ENCODE results near the gene TUBA3E. TPM values are rescaled to one million over a fixed set of nuclear protein-coding genes. Genes with fewer than 3 reads are reported as not detected.
"Not testable (repeated sequence)": the region's sequence is repeated elsewhere in the genome, so short reads cannot be mapped to it uniquely, and the experiment has no call there.

Gene TUBA3E
- total and polyA plus RNA-seq, 4 donors = 1.3 TPM; not detected in 3

DNA sequence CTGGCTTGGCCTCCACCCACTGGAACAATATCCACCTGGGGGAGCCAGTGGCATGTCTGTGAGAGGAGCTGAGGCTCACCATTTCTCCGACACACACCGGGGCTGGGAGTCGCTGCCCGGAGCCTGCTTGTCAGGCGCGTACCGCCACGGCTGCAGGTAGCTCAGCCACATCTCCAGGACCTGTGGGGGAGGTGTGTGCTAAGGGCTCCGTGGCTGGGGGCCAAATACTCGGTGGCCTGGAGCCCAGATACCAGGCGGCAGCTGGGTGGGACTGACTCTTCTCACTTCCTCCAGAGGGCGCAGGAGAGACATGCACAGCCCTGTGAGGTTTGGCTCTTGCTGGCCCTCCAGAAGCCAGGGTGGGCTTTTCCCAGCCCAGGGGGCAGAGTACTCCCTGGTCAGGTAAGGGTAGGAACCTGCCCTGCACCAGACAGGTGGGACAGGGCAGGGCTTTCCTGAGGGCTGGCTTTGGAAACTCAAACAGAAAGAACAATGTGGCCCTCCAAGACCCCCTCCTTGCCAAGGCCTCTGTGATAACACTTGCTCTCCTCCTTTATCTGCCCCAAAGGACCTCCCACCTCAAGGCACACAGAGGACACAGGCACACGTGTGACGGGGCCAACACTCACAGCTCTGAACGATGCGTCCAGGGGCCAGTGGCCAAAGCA is 42.1 kb downstream of the TUBA3E start:
- H3K36me3 ChIP-seq (ENCODE audit: control insufficient read depth in 1 of 2, insufficient read depth in 2 of 2, low read length in 1 of 2); H3K4me1 ChIP-seq (ENCODE audit: control insufficient read depth in 1 of 2, insufficient read depth in 2 of 2, low read length in 2 of 2); H3K27ac ChIP-seq (ENCODE audit: low read depth in 1 of 2, low read length in 2 of 2); H3K27me3 ChIP-seq (ENCODE audit: control insufficient read depth in 1 of 2, insufficient read depth in 2 of 2, low read length in 1 of 2); H3K4me3 ChIP-seq (ENCODE audit: low read length in 2 of 2); intact Hi-C loops (cut with DNase I); H3K9me3 ChIP-seq (ENCODE audit: control insufficient read depth, low read length): not testable (repeated sequence)
- DNase-seq (peak in 1 of 2 donors; percentile 75), ATAC-seq (ENCODE audit: low FRiP score) (peak; percentile 7)
- 53 to 62% methylated on average over 14 to 16 of the region's 16 CpGs for WGBS, 2 donors

DNA sequence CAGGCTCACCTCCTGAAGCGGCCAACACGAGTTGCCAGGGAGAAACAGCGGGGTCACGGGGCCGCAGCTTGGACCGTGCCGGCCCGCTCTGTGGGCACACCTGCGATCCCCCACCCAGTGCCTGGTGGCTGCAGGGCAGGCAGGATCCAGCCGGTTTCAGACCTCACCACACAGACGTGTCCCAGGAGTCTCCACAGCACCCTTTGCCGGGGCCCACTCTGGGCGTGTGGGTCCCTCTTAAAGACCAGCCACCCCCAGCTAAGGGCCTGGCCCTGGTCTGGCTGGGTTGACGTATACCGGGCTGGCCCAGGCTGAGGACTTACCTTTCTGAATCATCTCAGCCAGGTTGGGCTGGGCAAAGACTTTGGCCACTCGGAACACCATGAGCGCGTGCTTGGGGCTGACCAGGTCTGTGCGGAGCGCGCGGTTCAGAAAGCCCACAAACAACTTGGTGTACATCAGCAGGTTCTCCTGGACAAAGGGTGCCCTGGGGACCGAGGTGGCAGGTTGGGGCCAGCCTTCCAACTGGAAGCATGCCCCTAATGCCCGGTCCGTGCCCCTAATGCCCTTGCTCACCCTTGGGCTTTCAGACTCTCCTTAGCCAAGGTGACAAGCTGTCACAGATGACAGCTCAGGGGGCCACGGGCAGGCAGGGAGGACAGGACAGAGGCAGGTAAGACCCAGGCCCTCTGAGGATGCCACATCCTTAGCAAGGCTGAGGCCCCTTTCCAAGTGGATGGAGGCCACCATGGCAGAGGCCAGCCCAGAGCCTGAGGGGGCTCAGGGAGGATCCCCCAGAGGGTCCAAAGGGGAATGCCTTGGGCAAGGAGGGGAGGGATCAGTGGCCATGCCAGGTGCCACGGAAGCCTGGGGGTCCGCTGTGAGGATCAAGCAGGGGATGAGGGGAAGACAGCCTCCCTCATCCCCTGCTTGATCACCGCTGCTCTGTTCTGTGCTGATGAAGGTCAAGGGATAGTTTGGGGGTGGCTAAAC is 43.2 kb downstream of the TUBA3E start:
- no peak for ATAC-seq (ENCODE audit: low FRiP score)
- Histone ChIP-seq H3K36me3 (ENCODE audit: control insufficient read depth in 1 of 2, insufficient read depth in 2 of 2, low read length in 1 of 2) (peaks cover 0 to 7% of the 10 kb centered on the region in 2 donors), H3K4me3 (ENCODE audit: low read length in 2 of 2) (no peak overlapping the region), H3K27ac (ENCODE audit: low read depth in 1 of 2, low read length in 2 of 2) (no peak overlapping the region), H3K4me1 (ENCODE audit: control insufficient read depth in 1 of 2, insufficient read depth in 2 of 2, low read length in 2 of 2) (no peaks in the 10 kb centered on the region), H3K9me3 (ENCODE audit: control insufficient read depth, low read length) (no peaks in the 10 kb centered on the region), H3K27me3 (ENCODE audit: control insufficient read depth in 1 of 2, insufficient read depth in 2 of 2, low read length in 1 of 2) (no peaks in the 10 kb centered on the region)
- intact Hi-C loops (cut with DNase I) = no loop called here
- 92 to 95% methylated on average over 29 of the region's 29 CpGs for WGBS, 2 donors
- DNase-seq = peak in 1 of 2 donors; percentile 56

DNA sequence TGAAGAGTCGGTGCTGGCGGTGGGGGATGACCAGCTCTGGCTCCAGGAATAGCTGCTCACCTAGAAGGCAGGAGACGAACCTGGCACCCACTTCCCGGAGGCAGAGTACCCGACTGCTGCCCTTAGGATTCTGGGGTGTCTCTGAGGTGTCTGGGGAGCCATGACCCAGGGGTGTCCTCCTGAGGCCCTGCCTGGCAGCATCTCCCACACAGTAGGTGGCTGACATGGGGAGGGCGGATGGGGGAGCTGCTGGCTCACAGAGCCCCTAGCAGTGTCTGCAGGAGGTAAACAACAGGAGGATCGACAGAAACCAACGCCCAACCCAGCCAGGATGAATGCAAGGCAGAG is 43.8 kb downstream of the TUBA3E start:
- peak in 1 of 2 donors; percentile 37 for DNase-seq
- 91% methylated on average over 6 to 8 of the region's 8 CpGs for WGBS, 2 donors
- ATAC-seq (ENCODE audit: low FRiP score); H3K27me3 ChIP-seq (ENCODE audit: control insufficient read depth in 1 of 2, insufficient read depth in 2 of 2, low read length in 1 of 2); H3K9me3 ChIP-seq (ENCODE audit: control insufficient read depth, low read length); intact Hi-C loops (cut with DNase I); H3K4me3 ChIP-seq (ENCODE audit: low read length in 2 of 2); H3K27ac ChIP-seq (ENCODE audit: low read depth in 1 of 2, low read length in 2 of 2); H3K36me3 ChIP-seq (ENCODE audit: control insufficient read depth in 1 of 2, insufficient read depth in 2 of 2, low read length in 1 of 2); H3K4me1 ChIP-seq (ENCODE audit: control insufficient read depth in 1 of 2, insufficient read depth in 2 of 2, low read length in 2 of 2): not testable (repeated sequence)

DNA sequence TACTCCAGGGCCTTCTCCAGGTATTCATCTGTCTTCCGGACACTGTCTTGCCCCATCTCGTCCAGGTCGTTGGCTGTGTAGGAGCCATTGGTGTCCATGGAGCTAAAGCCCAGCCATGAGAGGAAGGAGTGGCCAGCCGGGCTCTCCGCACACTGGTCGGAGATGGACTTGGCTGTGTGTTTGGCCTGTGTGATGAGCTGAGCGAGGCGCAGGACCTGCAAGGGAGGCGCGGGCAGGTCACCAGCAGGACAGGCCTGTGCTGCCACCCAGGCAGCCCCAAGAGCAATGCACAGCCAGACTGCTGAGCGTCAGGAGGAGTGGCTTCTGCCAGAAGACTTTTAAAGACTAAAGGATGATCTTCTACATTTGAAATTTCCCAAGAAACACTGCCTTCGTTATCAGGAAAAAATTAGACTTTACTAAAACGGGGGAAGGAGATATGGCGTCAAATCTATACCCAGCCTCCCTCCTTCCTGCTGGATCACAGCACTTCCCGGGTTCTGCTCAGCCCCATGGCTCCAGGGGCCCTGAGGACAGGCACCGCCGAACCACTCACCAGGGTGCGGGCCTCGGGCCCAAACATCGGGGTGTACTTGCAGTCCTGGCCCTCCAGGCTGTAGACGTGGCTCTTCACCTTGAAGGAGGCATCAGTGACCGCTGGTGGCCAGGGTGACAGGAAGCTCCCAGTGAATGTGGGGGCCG is 44.4 kb downstream of the TUBA3E start:
- 88 to 89% methylated on average over 18 to 23 of the region's 23 CpGs for WGBS, 2 donors

DNA sequence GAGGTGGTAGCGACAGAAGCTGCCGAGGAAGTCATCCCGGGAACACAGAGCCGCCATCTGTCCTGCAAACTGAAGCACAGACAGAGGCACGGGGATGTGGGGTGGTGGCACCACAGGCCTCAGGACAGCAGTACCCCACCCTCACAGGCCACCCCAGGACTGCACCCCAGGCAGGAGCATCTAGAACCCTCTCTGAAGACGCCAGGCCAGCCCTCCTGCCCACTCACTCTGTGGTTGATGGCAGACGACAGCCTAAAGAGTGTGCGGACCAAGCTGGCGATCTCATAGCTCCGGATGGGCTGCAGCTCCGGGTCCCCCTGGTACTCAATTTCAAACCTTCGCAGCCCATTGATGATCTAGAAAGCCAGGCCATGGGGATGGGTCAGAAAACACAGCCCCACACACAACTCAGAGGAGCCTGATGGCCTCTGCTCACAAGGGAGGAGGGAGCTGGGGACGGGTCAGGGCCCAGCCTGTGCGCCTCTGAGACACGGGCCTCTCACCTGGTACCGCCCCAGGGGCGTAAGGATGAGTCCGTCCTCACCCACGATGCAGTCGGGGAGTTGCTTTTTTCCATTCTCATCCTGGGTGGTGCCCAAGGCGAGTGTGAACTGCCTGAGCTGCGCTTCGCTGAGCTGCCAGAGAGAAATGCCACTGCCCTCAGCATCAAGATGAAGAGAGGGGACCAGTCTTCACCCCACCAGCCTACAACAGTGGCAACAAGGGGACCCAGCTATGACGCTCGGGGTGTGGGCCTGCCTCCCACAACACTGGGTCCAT is 45.2 kb downstream of the TUBA3E start:
- DNase-seq = peak in 1 of 2 donors; percentile 67
- intact Hi-C loops (cut with DNase I) = no loop called here

More for the DNA sequence above, 44.4 kb downstream of the TUBA3E start:
- H3K4me3 ChIP-seq (ENCODE audit: low read length in 2 of 2); H3K27me3 ChIP-seq (ENCODE audit: control insufficient read depth in 1 of 2, insufficient read depth in 2 of 2, low read length in 1 of 2); H3K27ac ChIP-seq (ENCODE audit: low read depth in 1 of 2, low read length in 2 of 2); H3K9me3 ChIP-seq (ENCODE audit: control insufficient read depth, low read length); H3K36me3 ChIP-seq (ENCODE audit: control insufficient read depth in 1 of 2, insufficient read depth in 2 of 2, low read length in 1 of 2); H3K4me1 ChIP-seq (ENCODE audit: control insufficient read depth in 1 of 2, insufficient read depth in 2 of 2, low read length in 2 of 2); intact Hi-C loops (cut with DNase I); ATAC-seq (ENCODE audit: low FRiP score): not testable (repeated sequence)
- peak in 1 of 2 donors; percentile 45 for DNase-seq

DNA sequence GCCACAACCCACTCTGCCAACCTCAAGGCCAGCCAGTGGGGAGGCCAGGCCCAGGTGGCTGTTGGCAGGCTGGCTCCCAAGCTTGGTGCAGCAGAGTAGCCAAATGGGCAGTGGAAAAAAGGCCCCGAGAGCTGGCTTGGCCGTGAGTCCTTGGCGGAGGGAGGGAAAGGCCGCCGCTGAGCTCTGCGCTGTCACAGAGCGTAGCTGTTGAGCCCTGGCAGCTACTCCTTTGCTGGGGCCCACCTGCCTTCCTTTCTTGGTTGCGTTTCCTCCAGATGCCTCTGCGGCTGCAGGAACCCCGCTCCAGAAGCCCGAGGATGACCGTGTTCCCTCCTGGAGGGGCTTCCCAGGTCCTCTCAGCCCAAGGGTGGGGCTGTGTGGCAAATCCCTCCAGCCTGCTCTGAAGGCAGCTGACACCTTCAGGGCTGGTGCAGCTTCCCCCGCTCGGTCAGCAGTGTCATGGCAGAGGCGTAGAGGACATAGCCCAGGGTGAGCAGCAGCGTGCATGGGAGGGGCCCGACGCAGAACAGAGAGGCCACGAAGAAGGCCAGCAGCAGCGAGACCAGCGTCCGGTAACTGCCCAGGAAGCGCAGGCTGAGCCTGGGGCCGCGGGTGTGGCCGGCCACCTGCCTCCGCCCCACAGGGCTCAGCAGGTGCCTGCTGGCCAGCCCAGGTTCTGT is 46.0 kb downstream of the TUBA3E start:
- DNase-seq = peak in 1 of 2 donors; percentile 41
- H3K27me3 ChIP-seq (ENCODE audit: control insufficient read depth in 1 of 2, insufficient read depth in 2 of 2, low read length in 1 of 2); intact Hi-C loops (cut with DNase I); H3K4me3 ChIP-seq (ENCODE audit: low read length in 2 of 2); H3K9me3 ChIP-seq (ENCODE audit: control insufficient read depth, low read length); H3K27ac ChIP-seq (ENCODE audit: low read depth in 1 of 2, low read length in 2 of 2); ATAC-seq (ENCODE audit: low FRiP score); H3K4me1 ChIP-seq (ENCODE audit: control insufficient read depth in 1 of 2, insufficient read depth in 2 of 2, low read length in 2 of 2); H3K36me3 ChIP-seq (ENCODE audit: control insufficient read depth in 1 of 2, insufficient read depth in 2 of 2, low read length in 1 of 2): not testable (repeated sequence)
- WGBS, 2 donors = 89 to 92% methylated on average over 11 to 27 of the region's 27 CpGs

More for the DNA sequence above, 45.2 kb downstream of the TUBA3E start:
- Histone ChIP-seq H3K4me3 (ENCODE audit: low read length in 2 of 2) (no peak overlapping the region), H3K36me3 (ENCODE audit: control insufficient read depth in 1 of 2, insufficient read depth in 2 of 2, low read length in 1 of 2) (peaks cover 0 to 5% of the 10 kb centered on the region in 2 donors), H3K9me3 (ENCODE audit: control insufficient read depth, low read length) (no peaks in the 10 kb centered on the region), H3K27ac (ENCODE audit: low read depth in 1 of 2, low read length in 2 of 2) (no peak overlapping the region), H3K4me1 (ENCODE audit: control insufficient read depth in 1 of 2, insufficient read depth in 2 of 2, low read length in 2 of 2) (no peaks in the 10 kb centered on the region), H3K27me3 (ENCODE audit: control insufficient read depth in 1 of 2, insufficient read depth in 2 of 2, low read length in 1 of 2) (no peaks in the 10 kb centered on the region)
- no peak for ATAC-seq (ENCODE audit: low FRiP score)
- 92% methylated on average over 23 to 25 of the region's 25 CpGs for WGBS, 2 donors

DNA sequence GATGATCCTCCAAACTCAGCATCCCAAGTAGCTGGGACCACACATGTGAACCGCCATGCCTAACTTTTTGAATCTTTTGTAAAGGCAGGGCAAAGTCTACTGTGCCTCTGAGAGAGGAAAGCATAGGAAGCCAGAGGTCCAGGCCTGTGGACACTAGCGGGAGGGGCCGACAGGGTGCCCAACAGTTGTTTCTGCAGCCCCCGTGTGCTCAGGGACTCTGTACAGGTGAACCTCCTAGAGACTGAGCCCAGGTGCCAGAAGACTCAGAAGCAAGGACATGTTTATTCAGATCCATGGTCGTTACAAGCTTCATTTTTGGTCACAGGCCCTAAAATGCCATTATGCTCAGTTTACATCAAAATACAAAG is 47.1 kb downstream of the TUBA3E start:
- ATAC-seq (ENCODE audit: low FRiP score); H3K27ac ChIP-seq (ENCODE audit: low read depth in 1 of 2, low read length in 2 of 2); H3K36me3 ChIP-seq (ENCODE audit: control insufficient read depth in 1 of 2, insufficient read depth in 2 of 2, low read length in 1 of 2); H3K4me3 ChIP-seq (ENCODE audit: low read length in 2 of 2); intact Hi-C loops (cut with DNase I); H3K27me3 ChIP-seq (ENCODE audit: control insufficient read depth in 1 of 2, insufficient read depth in 2 of 2, low read length in 1 of 2); H3K9me3 ChIP-seq (ENCODE audit: control insufficient read depth, low read length); H3K4me1 ChIP-seq (ENCODE audit: control insufficient read depth in 1 of 2, insufficient read depth in 2 of 2, low read length in 2 of 2): not testable (repeated sequence)
- WGBS, 2 donors = 66 to 71% methylated on average over 5 of the region's 5 CpGs
- peak in 1 of 2 donors; percentile 17 for DNase-seq
